Uterus (tissue), 2 donors: ENCODE measurements around the gene EFHC1.

Experiments used
- POLR2A ChIP-seq, 2 donors: fragments of 450-650 bp; IDR thresholded peaks; one replicate each; pipeline ENCODE4 v1.6.1; 2016; ENCODE audit warnings: antibody characterized with exemption in 2 of 2, mild to moderate bottlenecking in 1 of 2, moderate library complexity in 1 of 2
- TF ChIP-seq, protein P1 (sequence below), 4 experiments: fragments of 200-600 bp in 2 of 4; fragments of 450-650 bp in 2 of 4; sonication (generic) in 2 of 4; IDR thresholded peaks; one replicate each; pipeline ENCODE4 v1.5.1; 2016 to 2019; ENCODE audit warnings: antibody characterized with exemption in 4 of 4, mild to moderate bottlenecking in 2 of 4, moderate library complexity in 1 of 4

DNA sequence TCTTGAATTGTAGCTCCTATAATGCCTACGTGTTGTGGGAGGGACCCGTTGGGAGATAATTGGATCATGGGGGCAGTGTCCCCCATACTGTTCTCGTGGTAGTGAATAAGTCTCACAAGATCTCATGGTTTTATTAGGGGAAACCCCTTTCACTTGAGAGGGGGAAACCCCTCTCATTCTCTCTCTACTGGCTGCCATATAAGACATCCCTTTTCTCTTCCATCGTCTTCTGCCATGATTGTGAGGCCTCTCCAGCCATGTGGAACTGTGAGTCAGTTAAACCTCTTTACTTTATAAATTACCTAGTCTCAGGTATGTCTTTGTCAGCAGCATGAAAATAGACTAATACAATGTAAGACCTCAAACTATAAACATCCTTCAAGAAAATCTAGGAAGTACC is 35.1 kb upstream of the EFHC1 start:
- TF ChIP-seq POLR2A (IDR thresholded peaks at IDR 0.05) = no peak
- TF ChIP-seq, protein P1, sequence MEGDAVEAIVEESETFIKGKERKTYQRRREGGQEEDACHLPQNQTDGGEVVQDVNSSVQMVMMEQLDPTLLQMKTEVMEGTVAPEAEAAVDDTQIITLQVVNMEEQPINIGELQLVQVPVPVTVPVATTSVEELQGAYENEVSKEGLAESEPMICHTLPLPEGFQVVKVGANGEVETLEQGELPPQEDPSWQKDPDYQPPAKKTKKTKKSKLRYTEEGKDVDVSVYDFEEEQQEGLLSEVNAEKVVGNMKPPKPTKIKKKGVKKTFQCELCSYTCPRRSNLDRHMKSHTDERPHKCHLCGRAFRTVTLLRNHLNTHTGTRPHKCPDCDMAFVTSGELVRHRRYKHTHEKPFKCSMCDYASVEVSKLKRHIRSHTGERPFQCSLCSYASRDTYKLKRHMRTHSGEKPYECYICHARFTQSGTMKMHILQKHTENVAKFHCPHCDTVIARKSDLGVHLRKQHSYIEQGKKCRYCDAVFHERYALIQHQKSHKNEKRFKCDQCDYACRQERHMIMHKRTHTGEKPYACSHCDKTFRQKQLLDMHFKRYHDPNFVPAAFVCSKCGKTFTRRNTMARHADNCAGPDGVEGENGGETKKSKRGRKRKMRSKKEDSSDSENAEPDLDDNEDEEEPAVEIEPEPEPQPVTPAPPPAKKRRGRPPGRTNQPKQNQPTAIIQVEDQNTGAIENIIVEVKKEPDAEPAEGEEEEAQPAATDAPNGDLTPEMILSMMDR (IDR thresholded peaks at IDR 0.05) = no peak
